ENCODE data around the gene NAA35.

NAA35 gene

DNA sequence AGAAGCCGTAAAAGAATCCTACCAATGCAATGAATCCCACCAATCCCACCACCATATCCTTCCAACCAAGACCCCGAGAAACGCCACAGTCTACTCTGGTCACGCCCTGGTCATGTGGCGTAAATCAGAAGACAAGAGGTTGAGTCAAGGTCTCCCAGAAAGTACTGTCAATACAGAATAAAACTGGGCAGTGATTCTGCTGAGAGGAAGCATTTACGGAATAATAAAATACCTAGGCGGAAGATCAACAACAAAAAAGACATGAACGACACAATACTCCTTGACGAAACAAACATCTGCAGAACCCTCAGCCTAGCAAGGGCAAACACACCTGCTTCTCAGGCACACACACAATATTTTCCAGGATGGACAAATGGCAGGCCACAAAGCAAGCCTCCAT is 95.6 kb downstream of the NAA35 start:
- Histone ChIP-seq H3K4me3 (ENCODE audit: low read depth, low read length) (no peak overlapping the region), H3K36me3 (peaks cover 44% of the 10 kb centered on the region), H3K27me3 (ENCODE audit: insufficient read depth, low read depth, severe bottlenecking) (no peaks in the 10 kb centered on the region), H3K27ac (no peak overlapping the region), H3K9me3 (ENCODE audit: severe bottlenecking) (no peaks in the 10 kb centered on the region)
- no peak for DNase-seq
- TF ChIP-seq, protein P1, sequence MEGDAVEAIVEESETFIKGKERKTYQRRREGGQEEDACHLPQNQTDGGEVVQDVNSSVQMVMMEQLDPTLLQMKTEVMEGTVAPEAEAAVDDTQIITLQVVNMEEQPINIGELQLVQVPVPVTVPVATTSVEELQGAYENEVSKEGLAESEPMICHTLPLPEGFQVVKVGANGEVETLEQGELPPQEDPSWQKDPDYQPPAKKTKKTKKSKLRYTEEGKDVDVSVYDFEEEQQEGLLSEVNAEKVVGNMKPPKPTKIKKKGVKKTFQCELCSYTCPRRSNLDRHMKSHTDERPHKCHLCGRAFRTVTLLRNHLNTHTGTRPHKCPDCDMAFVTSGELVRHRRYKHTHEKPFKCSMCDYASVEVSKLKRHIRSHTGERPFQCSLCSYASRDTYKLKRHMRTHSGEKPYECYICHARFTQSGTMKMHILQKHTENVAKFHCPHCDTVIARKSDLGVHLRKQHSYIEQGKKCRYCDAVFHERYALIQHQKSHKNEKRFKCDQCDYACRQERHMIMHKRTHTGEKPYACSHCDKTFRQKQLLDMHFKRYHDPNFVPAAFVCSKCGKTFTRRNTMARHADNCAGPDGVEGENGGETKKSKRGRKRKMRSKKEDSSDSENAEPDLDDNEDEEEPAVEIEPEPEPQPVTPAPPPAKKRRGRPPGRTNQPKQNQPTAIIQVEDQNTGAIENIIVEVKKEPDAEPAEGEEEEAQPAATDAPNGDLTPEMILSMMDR (IDR thresholded peaks at IDR 0.05; ENCODE audit: low read depth, low read length) = no peak

DNA sequence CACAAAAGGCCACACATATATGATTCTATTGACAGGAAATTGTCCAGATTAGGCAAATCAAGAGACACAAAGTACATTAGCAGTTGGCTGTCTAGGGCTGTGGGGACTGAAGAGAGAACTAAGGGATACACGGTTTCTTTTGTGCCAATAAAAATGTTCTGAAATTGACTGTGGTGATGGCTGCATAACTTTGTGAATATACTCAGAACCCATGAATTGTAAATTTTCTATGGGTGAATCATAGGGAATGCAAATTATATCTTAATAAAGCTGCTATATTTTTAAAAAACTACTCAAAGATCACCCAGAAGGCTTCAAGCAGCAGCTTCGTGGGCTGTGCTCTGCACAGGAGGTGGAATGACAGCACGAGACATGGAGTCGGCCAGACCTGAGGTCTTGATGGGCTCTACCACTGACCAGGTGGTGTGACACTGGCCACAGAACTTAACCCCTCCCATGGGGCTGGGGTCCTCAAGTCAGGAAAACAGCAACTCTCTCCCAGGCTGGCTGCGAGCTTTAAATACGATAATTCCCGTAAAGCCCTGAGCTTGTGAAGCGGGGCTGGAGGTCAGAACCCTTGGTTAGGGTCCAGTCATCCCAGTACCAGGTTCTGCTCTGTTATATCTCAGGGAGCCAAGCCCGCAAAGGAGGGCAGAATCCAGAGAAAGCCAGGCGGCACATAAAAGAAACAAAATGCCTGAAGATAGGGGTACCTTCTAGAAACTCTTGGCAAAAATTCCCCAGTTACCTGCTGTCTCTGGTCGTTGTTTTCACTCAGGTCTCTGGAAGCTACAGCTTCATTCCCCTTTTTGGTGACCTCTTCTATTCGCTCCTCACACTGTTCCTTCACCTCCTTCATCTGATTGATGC is 99.3 kb downstream of the NAA35 start:
- DNase-seq = no peak
- TF ChIP-seq, protein P1 (IDR thresholded peaks at IDR 0.05; ENCODE audit: low read depth, low read length) = no peak
- no peak overlapping the region for H3K4me3 ChIP-seq (ENCODE audit: low read depth, low read length)
- no peaks in the 10 kb centered on the region for H3K9me3 ChIP-seq (ENCODE audit: severe bottlenecking)
- peaks cover 13% of the 10 kb centered on the region for H3K36me3 ChIP-seq
- H3K27ac ChIP-seq = no peak overlapping the region
- no peaks in the 10 kb centered on the region for H3K27me3 ChIP-seq (ENCODE audit: insufficient read depth, low read depth, severe bottlenecking)

DNA sequence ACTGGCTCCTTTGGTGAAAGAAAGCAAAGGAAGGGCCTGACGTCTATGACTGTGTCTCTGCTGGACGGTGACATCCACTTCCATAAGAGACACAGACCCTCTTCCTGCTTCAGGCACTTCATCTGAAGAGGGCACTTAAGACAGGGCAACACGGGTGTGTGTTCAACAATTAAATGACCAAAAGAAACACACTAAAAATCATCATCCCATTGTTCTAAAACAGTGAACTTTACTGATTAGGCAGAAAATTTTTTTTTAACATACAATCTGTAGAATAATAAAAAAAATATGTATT is 99.9 kb downstream of the NAA35 start:
- TF ChIP-seq, protein P1 (IDR thresholded peaks at IDR 0.05; ENCODE audit: low read depth, low read length) = no peak
- Histone ChIP-seq H3K27me3 (ENCODE audit: insufficient read depth, low read depth, severe bottlenecking) (no peaks in the 10 kb centered on the region), H3K27ac (no peak overlapping the region), H3K4me3 (ENCODE audit: low read depth, low read length) (no peak overlapping the region), H3K36me3 (peaks cover 13% of the 10 kb centered on the region), H3K9me3 (ENCODE audit: severe bottlenecking) (no peaks in the 10 kb centered on the region)
- no peak for DNase-seq

DNA sequence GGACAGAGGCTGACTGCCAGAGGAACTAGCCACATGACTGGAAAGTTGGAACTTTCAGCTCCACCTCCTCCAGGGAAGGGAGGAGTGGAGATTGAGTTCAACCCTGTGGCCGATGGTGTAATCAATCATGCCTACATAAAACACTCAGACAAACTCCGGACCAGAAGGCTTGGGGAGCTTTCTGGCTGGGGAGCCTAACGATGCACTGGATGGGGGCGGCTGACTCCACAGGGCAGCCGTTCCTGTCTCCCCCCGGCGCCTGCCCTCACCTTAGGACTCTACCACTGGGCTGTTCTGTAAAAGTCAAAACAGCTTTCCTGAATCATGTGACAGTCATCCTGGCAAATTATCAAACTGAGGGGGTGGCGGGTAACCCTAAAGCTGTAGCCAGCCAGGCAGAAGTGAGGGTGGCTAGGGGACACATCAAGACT is 100.4 kb downstream of the NAA35 start:
- TF ChIP-seq, protein P1 (IDR thresholded peaks at IDR 0.05; ENCODE audit: low read depth, low read length) = no peak
- no peaks in the 10 kb centered on the region for H3K27me3 ChIP-seq (ENCODE audit: insufficient read depth, low read depth, severe bottlenecking)
- H3K27ac ChIP-seq = no peak overlapping the region
- H3K36me3 ChIP-seq = peaks cover 9% of the 10 kb centered on the region
- H3K9me3 ChIP-seq (ENCODE audit: severe bottlenecking) = no peaks in the 10 kb centered on the region
- DNase-seq = no peak
- H3K4me3 ChIP-seq (ENCODE audit: low read depth, low read length) = no peak overlapping the region

DNA sequence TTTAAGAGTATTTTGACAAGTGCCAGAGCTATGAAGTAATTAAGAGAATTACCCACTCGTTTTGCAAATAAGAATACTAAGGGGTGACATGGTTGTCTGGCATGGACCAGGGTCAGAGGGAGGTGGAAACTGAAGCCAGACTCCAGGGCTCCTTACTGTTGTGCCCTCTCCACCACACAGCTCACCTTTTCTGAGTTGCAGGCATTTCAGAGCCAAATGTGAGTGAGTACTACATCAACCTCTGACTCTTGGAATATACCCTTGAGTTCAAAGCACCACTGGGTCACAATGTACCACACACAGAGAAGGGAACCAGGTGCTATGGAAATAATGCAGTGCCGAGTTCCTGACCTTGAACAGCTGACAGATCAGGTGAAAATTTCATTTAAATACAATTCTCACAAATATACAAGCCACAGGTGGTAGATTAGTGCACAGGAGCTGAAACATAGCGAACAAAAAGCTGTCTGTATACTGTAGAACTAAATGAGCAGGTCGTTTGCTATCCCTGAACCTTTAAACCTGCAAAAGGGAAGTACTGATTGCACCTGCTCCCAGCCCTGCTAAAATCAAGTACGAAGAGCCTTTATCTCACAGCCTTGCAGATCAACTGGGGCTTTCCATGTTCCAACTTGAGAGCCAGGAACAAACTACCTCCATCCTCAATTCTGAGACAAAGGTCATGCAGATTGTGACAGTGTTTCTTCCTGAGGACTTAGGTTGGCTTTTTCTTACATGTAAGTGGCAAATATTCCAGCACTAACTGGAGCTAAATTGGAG is 101.4 kb downstream of the NAA35 start:
- H3K9me3 ChIP-seq (ENCODE audit: severe bottlenecking) = no peaks in the 10 kb centered on the region
- no peak overlapping the region for H3K27ac ChIP-seq
- H3K4me3 ChIP-seq (ENCODE audit: low read depth, low read length) = no peak overlapping the region
- no peaks in the 10 kb centered on the region for H3K27me3 ChIP-seq (ENCODE audit: insufficient read depth, low read depth, severe bottlenecking)
- TF ChIP-seq, protein P1 (IDR thresholded peaks at IDR 0.05; ENCODE audit: low read depth, low read length) = no peak
- DNase-seq = no peak
- peaks cover 8% of the 10 kb centered on the region; the same call in 1 of the 2 replicates for H3K36me3 ChIP-seq
